Measurements from ENCODE around the gene SERPINA5.

DNA sequence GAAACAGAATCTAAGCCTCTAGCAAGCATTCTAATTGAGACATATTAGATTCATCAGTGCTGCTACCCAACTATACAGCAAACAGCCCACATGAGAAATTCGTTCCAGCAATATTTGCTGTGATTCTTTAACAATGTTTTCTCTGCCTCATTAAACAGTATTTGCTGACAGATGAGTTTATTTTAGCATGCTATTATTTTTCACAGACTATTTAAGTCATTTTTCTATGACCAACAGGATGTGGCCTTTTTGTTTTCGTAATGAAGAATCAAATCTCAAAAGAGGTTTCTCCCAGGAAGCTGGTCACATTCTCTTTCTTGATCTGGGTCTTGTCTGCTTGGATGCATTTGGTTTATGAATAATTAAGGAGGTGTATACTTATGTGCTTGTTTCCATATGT lies 48.8 kb upstream of the SERPINA5 start:
- no peak for TF ChIP-seq EZH2phosphoT487 (IDR thresholded peaks at IDR 0.05; ENCODE audit: low read depth)
- TF ChIP-seq CTCF (IDR thresholded peaks at IDR 0.05; ENCODE audit: low read depth, low read length) = no peak
